Activated T-cell treated with anti-CD3 and anti-CD28 coated beads, Interleukin-2, amount 50 U/mL, for 1 hour (primary cell): Measurements from ENCODE around the gene PLCD3.
A peak's percentile ranks its signal among the peaks of the same experiment; 100 is the strongest.

Experiments
- DNase-seq: peaks from one replicate; pipeline ENCODE4 v3.0.0-alpha.2; 2020

The PLCD3 gene

GRCh38 chr17:45063198-45063597 lies 69.1 kb downstream of the PLCD3 start:
- no peak for DNase-seq

- no peak for DNase-seq
Observed at GRCh38 chr17:45061606-45062205, 70.6 kb downstream of the PLCD3 start.

GRCh38 chr17:45060797-45061605 lies 71.3 kb downstream of the PLCD3 start, which contains the start of gene NMT1:
NMT1 (plus strand) TSS chr17:45061317; CDS start chr17:45061330, 13 bp downstream.
- DNase-seq: peak; percentile 92

GRCh38 chr17:45060382-45060796 lies 71.9 kb downstream of the PLCD3 start:
- no peak for DNase-seq
